ENCODE results near the gene APH1B.

Gene APH1B

DNA sequence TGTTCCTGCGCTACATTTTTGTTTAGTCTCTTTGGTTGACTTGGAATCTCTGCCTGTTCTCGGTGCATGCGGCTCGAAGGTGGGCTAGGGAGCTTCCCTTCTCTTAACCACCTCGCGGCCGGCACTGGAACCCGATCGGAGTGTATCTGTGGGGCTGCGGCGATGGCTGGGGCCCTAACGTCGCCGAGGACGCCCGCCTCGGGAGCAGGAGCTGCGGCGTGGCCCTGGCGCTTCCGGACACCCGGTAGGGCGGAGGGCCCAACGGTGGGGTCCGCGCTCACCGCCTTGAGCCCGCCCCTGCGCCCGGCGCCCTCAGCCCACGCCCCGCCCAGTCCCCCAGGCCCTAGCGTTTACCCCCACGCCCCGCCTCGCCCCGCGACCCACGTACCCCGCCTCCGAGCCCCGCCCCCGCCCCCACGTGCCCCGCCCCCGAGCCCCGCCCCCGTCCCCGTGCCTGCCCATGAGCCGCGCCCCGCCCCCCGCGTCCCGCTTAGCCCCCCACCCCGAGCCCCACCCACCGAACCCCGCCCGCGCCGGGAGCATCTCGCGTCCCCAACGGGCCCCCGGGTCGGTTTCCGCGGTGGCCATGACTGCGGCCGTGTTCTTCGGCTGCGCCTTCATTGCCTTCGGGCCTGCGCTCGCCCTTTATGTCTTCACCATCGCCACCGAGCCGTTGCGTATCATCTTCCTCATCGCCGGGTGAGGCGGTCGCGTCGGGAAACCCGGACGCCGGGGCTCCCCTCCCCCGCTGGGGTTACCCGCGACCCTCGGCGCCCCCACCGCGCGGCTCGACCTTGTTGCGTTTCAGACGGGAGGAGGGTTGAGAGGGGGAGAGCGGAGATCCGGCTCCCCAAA lies at the start of gene APH1B:
APH1B (plus strand) TSS at position 568 of the 855 bp plus-strand sequence; CDS start at position 587, 19 bp downstream.
- in situ Hi-C loops (cut with HindIII; ENCODE audit: low sequenced_read_pairs), result no loop called here
- TF ChIP-seq CTCF (IDR thresholded peaks at IDR 0.05; ENCODE audit: low read depth, low read length, missing control alignments), result no peak
- peak within 1 kb of the TSS; percentile 87 for H3K4me3 ChIP-seq (ENCODE audit: low read depth, low read length)
- DNase-seq (ENCODE audit: low read depth), result peak; percentile 32

- in situ Hi-C loops (cut with HindIII; ENCODE audit: low sequenced_read_pairs), result no loop called here
- no peak for DNase-seq (ENCODE audit: low read depth)
- H3K4me3 ChIP-seq (ENCODE audit: low read depth, low read length), result no peak overlapping the region
- no peak for TF ChIP-seq CTCF (IDR thresholded peaks at IDR 0.05; ENCODE audit: low read depth, low read length, missing control alignments)
Measured at GRCh38 chr15:63227689-63228088, 49.7 kb upstream of the APH1B start.

GRCh38 chr15:63231206-63231605 lies 46.2 kb upstream of the APH1B start:
- TF ChIP-seq CTCF (IDR thresholded peaks at IDR 0.05; ENCODE audit: low read depth, low read length, missing control alignments), result no peak
- in situ Hi-C loops (cut with HindIII; ENCODE audit: low sequenced_read_pairs), result no loop called here
- DNase-seq (ENCODE audit: low read depth), result no peak
- H3K4me3 ChIP-seq (ENCODE audit: low read depth, low read length), result no peak overlapping the region

DNA sequence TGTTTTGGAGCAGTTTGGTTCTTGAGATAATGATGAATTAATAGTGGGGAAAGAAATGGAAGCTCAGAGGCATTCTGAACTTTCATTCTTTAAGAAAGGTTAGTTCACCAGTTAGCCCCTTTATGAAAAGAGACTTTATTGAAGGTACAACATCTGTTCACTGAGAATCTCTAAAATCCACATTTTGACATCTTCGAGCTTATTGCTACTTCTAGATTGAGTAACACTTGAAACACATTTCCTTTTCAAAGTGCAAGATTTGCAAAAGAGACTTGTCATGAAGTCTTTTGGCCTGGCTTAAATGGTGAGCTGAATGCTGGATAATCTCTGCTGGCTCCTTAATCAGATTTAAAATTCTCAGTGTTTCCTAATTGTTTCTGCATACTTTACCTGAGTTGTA lies 45.7 kb upstream of the APH1B start:
- in situ Hi-C loops (cut with HindIII; ENCODE audit: low sequenced_read_pairs), result no loop called here
- no peak overlapping the region for H3K4me3 ChIP-seq (ENCODE audit: low read depth, low read length)
- DNase-seq (ENCODE audit: low read depth), result no peak
- no peak for TF ChIP-seq CTCF (IDR thresholded peaks at IDR 0.05; ENCODE audit: low read depth, low read length, missing control alignments)

- in situ Hi-C loops (cut with HindIII; ENCODE audit: low sequenced_read_pairs), result no loop called here
- no peak for DNase-seq (ENCODE audit: low read depth)
- TF ChIP-seq CTCF (IDR thresholded peaks at IDR 0.05; ENCODE audit: low read depth, low read length, missing control alignments), result no peak
- no peak overlapping the region for H3K4me3 ChIP-seq (ENCODE audit: low read depth, low read length)
Measured at GRCh38 chr15:63232405-63232804, 45.0 kb upstream of the APH1B start.

GRCh38 chr15:63232943-63233342 lies 44.5 kb upstream of the APH1B start:
- TF ChIP-seq CTCF (IDR thresholded peaks at IDR 0.05; ENCODE audit: low read depth, low read length, missing control alignments), result no peak
- DNase-seq (ENCODE audit: low read depth), result no peak
- H3K4me3 ChIP-seq (ENCODE audit: low read depth, low read length), result no peak overlapping the region
- in situ Hi-C loops (cut with HindIII; ENCODE audit: low sequenced_read_pairs), result no loop called here
